DMS79 (cell line): Measurements from ENCODE around the gene GOLGA6L10.
"Not testable (repeated sequence)": the region's sequence is repeated elsewhere in the genome, so short reads cannot be mapped to it uniquely, and the experiment has no call there.

ENCODE experiments used
- DNase-seq: peaks from one replicate; lab custom pipeline; 2025; lab: John Stamatoyannopoulos, UW

Gene GOLGA6L10, protein sequence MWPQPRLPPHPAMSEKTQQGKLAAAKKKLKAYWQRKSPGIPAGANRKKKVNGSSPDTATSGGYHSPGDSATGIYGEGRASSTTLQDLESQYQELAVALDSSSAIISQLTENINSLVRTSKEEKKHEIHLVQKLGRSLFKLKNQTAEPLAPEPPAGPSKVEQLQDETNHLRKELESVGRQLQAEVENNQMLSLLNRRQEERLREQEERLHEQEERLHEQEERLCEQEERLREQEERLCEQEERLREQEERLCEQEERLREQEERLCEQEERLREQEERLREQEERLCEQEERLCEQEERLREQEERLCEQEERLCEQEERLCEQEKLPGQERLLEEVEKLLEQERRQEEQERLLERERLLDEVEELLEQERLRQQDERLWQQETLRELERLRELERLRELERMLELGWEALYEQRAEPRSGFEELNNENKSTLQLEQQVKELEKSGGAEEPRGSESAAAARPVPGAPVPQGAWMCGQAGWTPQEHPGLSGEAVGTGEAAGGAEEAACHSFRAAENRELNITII

DNA sequence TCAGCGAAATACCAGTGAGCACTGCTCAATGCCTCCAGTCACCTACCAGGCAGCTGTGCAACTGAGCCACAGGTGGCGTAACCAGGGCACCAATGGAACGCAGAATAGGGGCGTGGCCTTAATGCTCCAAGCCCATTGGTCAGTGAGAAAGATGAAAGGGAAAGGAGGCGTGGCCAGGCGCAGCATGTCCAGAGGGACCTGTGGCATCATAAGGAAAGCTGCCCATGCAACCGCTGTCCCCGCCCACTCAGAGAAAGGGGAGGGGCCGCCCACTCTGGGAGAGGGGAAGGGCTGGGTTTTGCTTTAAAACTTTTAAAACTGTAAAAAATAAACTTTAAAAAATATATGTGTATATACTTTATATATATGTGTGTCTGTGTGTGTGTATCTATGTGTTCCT, at the start of gene GOLGA6L10:
TSS of gene GOLGA6L10 (minus strand) at position 101 of the 400 bp plus-strand sequence. CDS start at position 1, 100 bp downstream.
- not testable (repeated sequence) for DNase-seq

- DNase-seq = no peak
Observed at GRCh38 chr15:82398785-82399184, 49.5 kb upstream of the GOLGA6L10 start.

- no peak for DNase-seq
Observed at GRCh38 chr15:82397817-82398216, 48.5 kb upstream of the GOLGA6L10 start.

GRCh38 chr15:82395788-82396187, 46.5 kb upstream of the GOLGA6L10 start:
- not testable (repeated sequence) for DNase-seq

GRCh38 chr15:82393671-82394070, 44.4 kb upstream of the GOLGA6L10 start:
- no peak for DNase-seq

DNA sequence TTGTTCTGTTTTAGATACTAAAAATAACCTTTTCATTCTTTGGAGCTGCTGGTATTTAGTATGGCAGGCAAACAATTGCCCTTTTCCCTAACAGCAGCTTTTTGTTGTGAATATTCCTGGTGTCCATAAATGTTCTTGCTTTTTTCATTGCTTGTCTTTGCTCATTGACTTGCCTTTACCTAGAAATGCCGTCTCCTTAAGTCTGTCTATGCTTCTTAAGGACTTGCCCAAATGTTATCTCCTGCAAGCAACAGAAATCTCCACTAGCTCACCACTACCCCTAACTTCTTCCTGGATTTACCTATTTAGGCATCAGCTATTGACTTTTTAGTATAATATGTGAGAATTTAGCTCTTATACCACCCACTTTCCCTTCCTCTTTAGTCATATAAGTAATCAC, 42.8 kb upstream of the GOLGA6L10 start:
- not testable (repeated sequence) for DNase-seq

DNA sequence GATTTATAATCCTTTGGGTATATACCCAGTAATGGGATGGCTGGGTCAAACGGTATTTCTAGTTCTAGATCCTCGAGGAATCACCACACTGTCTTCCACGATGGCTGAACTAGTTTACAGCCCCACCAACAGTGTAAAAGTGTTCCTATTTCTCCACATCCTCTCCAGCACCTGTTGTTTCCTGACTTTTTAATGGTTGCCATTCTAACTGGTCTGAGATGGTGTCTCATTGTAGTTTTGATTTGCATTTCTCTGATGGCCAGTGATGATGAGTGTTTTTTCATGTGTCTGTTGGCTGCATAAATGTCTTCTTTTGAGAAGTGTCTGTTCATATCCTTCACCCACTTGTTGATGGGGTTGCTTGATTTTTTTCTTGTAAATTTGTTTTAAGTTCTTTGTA, 40.9 kb upstream of the GOLGA6L10 start:
- DNase-seq = not testable (repeated sequence)

DNA sequence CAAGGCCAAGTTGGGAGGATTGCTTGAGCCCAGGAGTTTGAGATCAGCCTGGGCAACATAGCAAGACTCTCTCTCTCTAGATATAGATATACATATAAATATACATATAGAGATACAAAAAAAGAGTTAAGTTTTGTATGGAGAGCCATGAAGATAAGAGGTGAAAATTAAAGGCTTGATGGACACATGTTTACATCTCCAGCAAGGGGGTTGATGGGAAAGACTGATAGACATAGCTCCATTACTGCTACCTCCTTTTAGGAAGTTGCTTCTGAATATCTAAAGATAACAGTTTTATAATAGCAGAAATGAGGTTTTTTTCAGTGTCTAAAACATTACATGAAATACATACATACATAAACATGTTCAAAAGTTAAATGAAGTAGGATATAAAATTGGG, 37.9 kb upstream of the GOLGA6L10 start:
- not testable (repeated sequence) for DNase-seq

DNA sequence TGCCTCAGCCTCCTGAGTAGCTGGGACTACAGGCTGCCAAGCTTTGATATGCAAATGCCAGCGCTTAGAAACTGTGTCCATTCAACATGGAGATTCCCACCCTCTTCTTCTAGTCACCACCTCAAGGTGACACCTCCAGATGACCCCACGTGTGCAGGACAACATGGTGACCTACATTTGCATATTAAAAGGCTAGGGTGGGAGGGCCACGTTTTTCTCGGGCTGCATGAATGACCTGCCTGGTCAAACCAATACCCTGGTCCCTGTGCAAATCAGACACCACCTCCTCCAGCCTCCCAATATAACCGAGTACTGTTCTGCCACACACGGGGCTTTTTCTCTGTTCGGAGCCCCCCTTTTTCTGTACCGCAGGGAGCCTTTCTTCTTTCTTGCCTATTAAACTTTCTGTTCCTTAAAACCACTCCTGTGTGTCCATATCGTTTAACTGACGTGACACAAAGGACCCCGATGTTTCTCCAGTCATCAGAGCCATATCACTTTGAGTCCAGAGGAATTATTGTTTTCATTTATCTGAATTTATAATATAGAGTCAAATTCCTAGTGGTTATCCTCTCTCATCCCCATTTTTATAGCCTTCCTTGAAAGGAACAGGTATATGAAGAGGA, 32.2 kb upstream of the GOLGA6L10 start:
- not testable (repeated sequence) for DNase-seq

- DNase-seq = not testable (repeated sequence)
Observed at GRCh38 chr15:82379552-82379951, 30.3 kb upstream of the GOLGA6L10 start.

- not testable (repeated sequence) for DNase-seq
Observed at GRCh38 chr15:82373661-82374060, 24.4 kb upstream of the GOLGA6L10 start.

DNA sequence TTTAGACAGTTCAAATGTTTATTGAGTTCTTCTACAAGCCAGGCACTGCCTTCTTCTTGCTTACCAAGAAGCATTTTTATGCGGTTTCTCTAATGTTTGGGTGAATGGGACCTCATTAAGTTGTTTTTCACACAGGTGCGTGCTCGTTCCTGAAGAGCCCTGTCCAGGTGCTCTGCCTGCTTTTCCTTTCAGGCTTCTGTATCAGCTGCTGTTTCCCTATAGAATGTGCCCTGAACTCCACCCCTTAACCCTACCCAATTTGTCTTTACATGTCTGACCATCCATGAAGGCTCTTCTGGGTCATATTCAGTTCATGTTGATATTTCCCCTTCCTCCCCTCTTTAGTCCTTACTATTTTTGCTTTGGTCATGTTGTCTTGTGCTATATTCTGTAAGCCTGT, 22.4 kb upstream of the GOLGA6L10 start:
- no peak for DNase-seq

- DNase-seq = not testable (repeated sequence)
Observed at GRCh38 chr15:82367790-82368189, 18.5 kb upstream of the GOLGA6L10 start.

GRCh38 chr15:82365692-82366323, 16.5 kb upstream of the GOLGA6L10 start:
- DNase-seq = not testable (repeated sequence)

GRCh38 chr15:82364548-82364947, 15.3 kb upstream of the GOLGA6L10 start:
- not testable (repeated sequence) for DNase-seq

- DNase-seq = not testable (repeated sequence)
Observed at GRCh38 chr15:82362790-82363189, 13.5 kb upstream of the GOLGA6L10 start.

DNA sequence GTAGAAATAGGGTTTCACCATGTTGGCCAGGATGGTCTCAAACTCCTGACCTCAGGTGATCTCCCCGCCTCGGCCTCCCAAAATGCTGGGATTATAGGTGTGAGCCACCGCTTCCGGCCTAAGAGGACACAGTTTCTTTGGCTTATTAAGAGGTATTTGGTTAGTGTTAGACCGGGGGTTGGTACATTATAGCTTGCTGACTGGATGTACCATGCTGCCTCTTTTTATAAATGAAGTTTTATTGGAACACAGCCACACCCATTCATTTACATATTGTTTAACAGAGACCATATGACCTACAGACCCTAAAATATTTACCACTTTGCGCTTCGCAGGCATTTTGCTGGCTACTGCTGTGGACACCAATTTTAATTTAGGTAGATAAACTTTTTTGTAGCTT, 11.3 kb upstream of the GOLGA6L10 start:
- DNase-seq = not testable (repeated sequence)

DNA sequence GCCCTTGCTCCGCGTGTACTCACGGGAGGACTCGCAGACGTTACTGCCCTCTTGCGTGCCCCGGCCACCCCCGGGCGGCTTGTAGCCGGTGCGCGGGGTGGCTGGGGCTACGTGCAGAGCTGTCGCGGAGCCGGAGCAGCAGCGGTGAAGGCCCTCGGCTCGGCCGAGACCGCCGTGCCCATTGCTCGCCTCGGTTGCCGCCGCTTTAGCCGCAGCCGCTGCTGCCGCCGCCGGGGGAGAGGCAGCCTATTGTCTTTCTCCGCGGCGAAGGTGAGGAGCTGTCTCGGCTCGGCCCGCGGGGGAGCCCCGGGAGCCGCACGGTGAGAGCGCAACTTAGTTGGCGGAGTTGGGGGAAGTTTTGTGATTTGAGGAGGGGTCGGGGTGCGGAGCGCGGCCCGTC, 5.8 kb upstream of the GOLGA6L10 start:
- DNase-seq = not testable (repeated sequence)

GRCh38 chr15:82354546-82354945, 5.3 kb upstream of the GOLGA6L10 start:
- DNase-seq = not testable (repeated sequence)

GRCh38 chr15:82347645-82348044, 1.6 kb downstream of the GOLGA6L10 start:
- not testable (repeated sequence) for DNase-seq

DNA sequence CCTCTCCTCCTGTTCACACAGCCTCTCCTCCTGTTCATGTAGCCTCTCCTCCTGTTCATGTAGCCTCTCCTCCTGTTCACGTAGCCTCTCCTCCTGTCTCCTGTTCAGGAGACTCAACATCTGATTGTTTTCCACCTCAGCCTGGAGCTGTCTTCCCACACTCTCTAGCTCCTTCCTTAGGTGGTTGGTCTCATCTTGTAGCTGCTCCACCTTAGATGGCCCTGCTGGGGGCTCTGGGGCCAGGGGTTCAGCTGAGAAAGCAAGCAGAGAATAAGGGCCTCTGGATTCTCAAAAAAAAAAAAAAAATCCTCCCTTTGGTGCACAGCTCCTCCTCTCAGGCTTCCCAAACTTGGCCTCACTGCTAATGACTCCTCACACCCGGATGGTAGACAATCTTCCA, 4.1 kb downstream of the GOLGA6L10 start:
- DNase-seq = not testable (repeated sequence)

DNA sequence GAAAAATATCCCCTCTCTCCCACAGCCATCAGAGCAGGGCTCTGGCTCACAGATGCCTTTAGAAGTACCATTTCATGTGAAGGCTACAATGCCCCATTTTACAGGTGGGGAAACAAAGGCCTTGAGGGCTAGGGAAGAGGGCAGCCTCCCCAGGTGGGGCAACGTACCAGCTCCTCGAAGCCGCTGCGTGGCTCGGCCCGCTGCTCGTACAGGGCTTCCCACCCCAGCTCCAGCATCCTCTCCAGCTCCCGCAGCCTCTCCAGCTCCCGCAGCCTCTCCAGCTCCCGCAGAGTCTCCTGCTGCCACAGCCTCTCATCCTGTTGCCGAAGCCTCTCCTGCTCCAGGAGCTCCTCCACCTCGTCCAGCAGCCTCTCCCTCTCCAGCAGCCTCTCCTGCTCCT, 4.9 kb downstream of the GOLGA6L10 start:
- DNase-seq = not testable (repeated sequence)
